GM23248 (cell line): ENCODE measurements around the gene PRKCE.

Experiments used
- EZH2 ChIP-seq: fragments of 200-600 bp; sonication (generic); IDR thresholded peaks from 2 replicates; pipeline ENCODE4 v1.6.1; 2018; ENCODE audit warnings: antibody characterized with exemption, mild to moderate bottlenecking; ENCODE audit not compliant: insufficient read depth, poor library complexity, severe bottlenecking
- EZH2phosphoT487 ChIP-seq: fragments of 200-600 bp; sonication (generic); IDR thresholded peaks from 2 replicates; pipeline ENCODE4 v1.6.1; 2018; ENCODE audit warnings: antibody characterized with exemption, moderate library complexity, mild to moderate bottlenecking, low read depth; ENCODE audit not compliant: insufficient read depth

GRCh38 chr2:46145840-46146239, 494.4 kb downstream of the PRKCE start:
- no peak for TF ChIP-seq EZH2
- no peak for TF ChIP-seq EZH2phosphoT487
